ENCODE measurements around the gene OTUD5. TPM values are rescaled to one million over a fixed set of nuclear protein-coding genes. Genes with fewer than 3 reads are reported as not detected.
"Not testable (repeated sequence)": the region's sequence is repeated elsewhere in the genome, so short reads cannot be mapped to it uniquely, and the experiment has no call there.

The OTUD5 gene
- total and polyA plus RNA-seq, 11 donors = 17.2 to 32.7 (median 24.6) TPM

DNA sequence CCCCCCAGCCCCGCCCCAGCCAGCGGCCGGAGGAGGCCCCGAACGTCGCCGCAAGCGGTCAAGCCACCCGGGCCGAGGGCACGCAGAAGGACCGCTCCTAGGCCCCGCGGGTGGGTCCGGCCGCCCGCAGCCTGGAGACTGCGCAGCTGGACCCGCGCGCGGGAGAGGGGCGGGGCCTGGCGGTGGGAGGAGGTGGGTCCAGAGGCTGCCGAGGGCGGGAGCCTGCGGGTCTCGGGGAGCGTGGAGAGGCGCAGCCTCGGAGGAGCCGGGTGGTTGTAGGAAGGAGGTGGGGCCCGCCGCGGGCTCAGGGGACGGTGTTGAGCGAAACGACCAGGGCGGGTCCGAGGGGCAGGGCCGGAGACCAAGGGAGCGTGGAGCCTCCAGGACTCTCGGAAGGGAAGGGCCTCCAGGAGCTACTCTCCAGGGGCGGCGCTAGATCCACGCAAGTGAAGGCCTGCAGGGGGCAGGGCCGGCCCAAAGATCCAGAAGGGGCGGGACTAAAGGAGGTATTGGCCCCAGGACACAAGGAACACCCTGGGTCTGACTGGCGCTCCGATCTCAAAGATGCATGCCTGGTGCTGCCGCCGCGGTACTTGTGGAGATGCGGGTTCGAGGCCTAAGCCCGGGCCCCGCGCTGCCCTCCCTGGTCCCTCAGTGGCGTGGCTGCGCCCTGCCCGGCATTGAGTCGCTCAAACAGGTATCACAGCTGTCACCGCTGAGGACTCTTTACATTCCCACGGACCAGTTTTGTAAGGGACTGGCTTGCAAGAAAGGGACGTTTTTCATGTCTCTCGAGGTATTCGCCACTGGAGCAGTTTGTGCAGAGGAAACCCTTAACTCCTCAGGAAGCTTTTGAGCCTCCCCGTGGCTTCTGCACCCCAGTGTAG lies 65.8 kb downstream of the OTUD5 start:
- 2 to 52% (median 22%) methylated on average over 53 to 68 of the region's 68 CpGs for WGBS, 4 donors
- no peaks in the 10 kb centered on the region for H3K27me3 ChIP-seq
- H3K27ac ChIP-seq = peak overlapping the region in 11 of 12 donors; percentile 19 to 83 (median 53)
- H3K9me3 ChIP-seq = no peaks in the 10 kb centered on the region
- TF ChIP-seq, protein P1, sequence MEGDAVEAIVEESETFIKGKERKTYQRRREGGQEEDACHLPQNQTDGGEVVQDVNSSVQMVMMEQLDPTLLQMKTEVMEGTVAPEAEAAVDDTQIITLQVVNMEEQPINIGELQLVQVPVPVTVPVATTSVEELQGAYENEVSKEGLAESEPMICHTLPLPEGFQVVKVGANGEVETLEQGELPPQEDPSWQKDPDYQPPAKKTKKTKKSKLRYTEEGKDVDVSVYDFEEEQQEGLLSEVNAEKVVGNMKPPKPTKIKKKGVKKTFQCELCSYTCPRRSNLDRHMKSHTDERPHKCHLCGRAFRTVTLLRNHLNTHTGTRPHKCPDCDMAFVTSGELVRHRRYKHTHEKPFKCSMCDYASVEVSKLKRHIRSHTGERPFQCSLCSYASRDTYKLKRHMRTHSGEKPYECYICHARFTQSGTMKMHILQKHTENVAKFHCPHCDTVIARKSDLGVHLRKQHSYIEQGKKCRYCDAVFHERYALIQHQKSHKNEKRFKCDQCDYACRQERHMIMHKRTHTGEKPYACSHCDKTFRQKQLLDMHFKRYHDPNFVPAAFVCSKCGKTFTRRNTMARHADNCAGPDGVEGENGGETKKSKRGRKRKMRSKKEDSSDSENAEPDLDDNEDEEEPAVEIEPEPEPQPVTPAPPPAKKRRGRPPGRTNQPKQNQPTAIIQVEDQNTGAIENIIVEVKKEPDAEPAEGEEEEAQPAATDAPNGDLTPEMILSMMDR (IDR thresholded peaks at IDR 0.05) = peak; percentile 26 to 70 (median 49)
- TF ChIP-seq POLR2A (IDR thresholded peaks at IDR 0.05) = peak in 1 of 2 donors; percentile 40
- DNase-seq = peak; percentile 81 to 91 (median 87)
- peak; percentile 90 to 97 (median 94) for ATAC-seq
- intact Hi-C loops (cut with DNase I) = loop anchor here in 6 of 10 donors (5.0 to 10.0 kb wide), 4 partner anchors 87 to 197 kb away; partner anchors contain the start of genes HDAC6 (in 5 of the 6) and SUV39H1 (in 1 of the 6)
- peaks cover 0 to 12% (median 5%) of the 10 kb centered on the region in 12 donors for H3K4me1 ChIP-seq
- peak overlapping the region; percentile 17 to 82 (median 65) for H3K4me3 ChIP-seq
- peaks cover 0 to 18% (median 4%) of the 10 kb centered on the region in 9 donors for H3K36me3 ChIP-seq

DNA sequence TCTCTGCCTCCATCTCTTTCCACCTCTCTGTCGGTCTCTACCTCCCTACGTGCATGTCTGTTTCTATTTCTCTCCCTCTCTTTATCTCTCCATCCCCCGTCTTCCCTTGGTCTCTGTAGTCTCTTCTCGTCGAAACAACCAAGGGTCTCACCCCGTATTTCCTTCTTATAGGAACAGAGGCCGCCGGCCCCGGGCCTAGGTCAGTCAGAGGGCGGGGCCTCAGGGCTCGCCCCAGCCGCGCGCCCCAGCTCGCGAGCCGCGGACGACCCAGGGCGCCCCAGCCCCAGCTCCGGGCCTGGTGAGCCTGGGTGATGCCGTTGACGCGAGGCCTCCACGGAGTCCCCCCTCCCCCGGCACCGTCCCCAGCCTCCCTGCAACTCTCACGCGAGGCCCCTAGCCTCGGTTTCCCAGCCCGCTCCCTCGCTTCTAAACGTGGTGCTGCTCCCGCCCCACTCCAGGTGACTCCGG lies 66.4 kb downstream of the OTUD5 start:
- Histone ChIP-seq H3K4me1 (peaks cover 0 to 9% (median 2%) of the 10 kb centered on the region in 12 donors), H3K27ac (peak overlapping the region in 11 of 12 donors; percentile 19 to 83 (median 53)), H3K4me3 (peak overlapping the region; percentile 17 to 82 (median 65)), H3K9me3 (no peaks in the 10 kb centered on the region), H3K27me3 (no peaks in the 10 kb centered on the region), H3K36me3 (peaks cover 0 to 18% (median 4%) of the 10 kb centered on the region in 9 donors)
- DNase-seq (no peak), ATAC-seq (peak in 2 of 4 donors; percentile 46 to 50)
- TF ChIP-seq, protein P1 (IDR thresholded peaks at IDR 0.05) = no peak
- intact Hi-C loops (cut with DNase I) = loop anchor here in 6 of 10 donors (5.0 to 10.0 kb wide), 4 partner anchors 86 to 196 kb away; partner anchors contain the start of genes HDAC6 (in 5 of the 6) and SUV39H1 (in 1 of the 6)
- 1 to 47% (median 23%) methylated on average over 34 to 35 of the region's 35 CpGs for WGBS, 4 donors

DNA sequence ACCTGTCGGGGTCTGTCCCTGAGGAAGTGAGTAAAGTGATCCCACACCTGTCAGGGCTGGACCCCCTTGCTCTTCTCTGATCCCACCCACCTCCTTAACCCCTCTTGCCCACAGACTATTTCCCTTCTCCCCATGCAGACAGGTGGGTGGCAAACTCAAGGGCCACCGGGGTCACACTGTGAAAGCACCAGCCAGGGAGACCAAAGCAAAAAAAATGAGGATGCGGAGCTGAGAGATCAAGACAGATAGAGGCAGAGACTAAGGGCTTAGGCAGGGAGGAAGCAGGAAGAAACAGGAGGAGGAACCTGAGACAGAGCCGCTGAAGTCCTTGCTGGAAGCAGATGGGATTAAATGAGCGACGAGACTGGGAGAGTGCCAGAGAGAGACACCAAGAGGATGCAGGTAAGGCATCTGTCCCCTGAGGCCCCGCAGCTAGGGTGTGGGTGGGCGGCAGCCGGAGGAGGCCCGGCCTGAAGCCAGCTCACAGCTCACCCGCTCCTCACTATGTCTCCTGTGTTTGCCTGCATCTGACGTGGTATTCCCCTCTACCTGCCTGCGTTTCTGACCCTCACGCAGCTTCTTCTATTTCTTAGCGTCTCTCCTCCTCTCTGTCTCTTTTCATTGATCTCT lies 67.0 kb downstream of the OTUD5 start:
- DNase-seq = no peak

DNA sequence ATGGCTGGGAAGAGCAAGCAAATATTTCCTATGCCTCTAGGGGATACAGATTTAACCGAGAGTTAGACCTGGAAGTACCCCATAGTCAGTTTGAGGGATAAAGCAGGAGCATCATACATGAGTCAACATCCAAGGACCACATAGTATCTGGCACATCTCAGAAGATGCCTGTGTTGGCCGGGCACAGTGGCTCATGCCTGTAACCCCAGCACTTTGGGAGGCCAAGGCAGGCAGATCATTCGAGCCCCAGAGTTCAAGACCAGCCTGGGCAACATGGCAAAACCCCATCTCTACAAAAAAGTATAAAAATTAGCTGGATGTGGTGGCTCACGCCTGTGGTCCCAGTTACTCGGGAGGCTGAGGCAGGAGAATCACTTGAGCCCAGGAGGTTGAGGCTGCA lies 70.8 kb downstream of the OTUD5 start:
- H3K27ac ChIP-seq; H3K4me1 ChIP-seq; ATAC-seq; H3K36me3 ChIP-seq; DNase-seq; intact Hi-C loops (cut with DNase I); H3K27me3 ChIP-seq; H3K4me3 ChIP-seq; H3K9me3 ChIP-seq: not testable (repeated sequence)
- 70 to 87% (median 77%) methylated on average over 4 to 5 of the region's 5 CpGs for WGBS, 4 donors

More for the DNA sequence above, 67.0 kb downstream of the OTUD5 start:
- TF ChIP-seq, protein P1 (IDR thresholded peaks at IDR 0.05) = no peak
- no peak for TF ChIP-seq POLR2A (IDR thresholded peaks at IDR 0.05)
- Histone ChIP-seq H3K4me3 (peak overlapping the region in 9 of 12 donors; percentile 60 to 82 (median 66)), H3K27ac (peak overlapping the region in 4 of 12 donors; percentile 42 to 83 (median 58)), H3K9me3 (no peaks in the 10 kb centered on the region), H3K4me1 (peaks cover 0 to 9% (median 2%) of the 10 kb centered on the region in 12 donors), H3K27me3 (no peaks in the 10 kb centered on the region), H3K36me3 (peaks cover 0 to 18% (median 4%) of the 10 kb centered on the region in 9 donors)
- intact Hi-C loops (cut with DNase I) = loop anchor here in 6 of 10 donors (5.0 to 10.0 kb wide), 4 partner anchors 86 to 196 kb away; partner anchors contain the start of genes HDAC6 (in 5 of the 6) and SUV39H1 (in 1 of the 6)
- ATAC-seq = no peak
- WGBS, 4 donors = 32 to 61% (median 46%) methylated on average over 15 of the region's 15 CpGs

All from heart left ventricle (tissue), 16 donors.